ENCODE results near the gene TULP3. TPM values are rescaled to one million over a fixed set of nuclear protein-coding genes. Genes with fewer than 3 reads are reported as not detected.

TULP3 gene
- total and polyA plus RNA-seq, 2 of the 8 experiments (the other 6 are each of a cell fraction or from before 2014, with no cell fraction given) = 18.4 to 21.2 TPM

DNA sequence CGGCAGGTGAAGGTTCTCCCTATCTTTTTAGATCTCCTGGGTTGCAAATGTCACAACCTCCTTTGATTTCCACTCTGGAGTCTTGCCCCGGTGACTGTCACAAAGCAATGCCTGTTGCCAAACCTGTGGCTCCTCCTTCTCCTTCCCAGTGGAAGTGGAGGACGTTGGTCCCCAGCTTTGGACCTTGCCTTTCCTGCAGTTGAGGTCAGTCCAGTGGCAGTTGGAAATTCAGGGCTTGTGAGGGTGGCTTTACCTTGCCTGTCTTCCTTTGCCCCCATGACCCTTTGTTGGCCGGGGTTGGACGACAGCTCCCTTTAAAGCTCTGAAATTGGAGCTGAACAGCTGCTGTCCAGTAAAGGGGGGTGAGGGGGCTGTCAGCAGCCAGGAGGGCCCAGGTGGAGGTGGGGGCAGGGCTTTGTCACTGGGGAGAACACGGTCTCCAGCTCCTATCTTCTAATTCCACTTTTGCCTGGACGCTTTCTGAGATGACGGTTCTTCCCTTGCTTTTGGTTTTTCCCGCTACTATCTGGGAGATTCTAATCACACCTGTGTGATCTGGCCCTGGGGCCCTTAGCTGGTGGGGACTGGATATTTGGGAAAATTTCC is 72.6 kb downstream of the TULP3 start (continued):
- TF ChIP-seq, protein P1, sequence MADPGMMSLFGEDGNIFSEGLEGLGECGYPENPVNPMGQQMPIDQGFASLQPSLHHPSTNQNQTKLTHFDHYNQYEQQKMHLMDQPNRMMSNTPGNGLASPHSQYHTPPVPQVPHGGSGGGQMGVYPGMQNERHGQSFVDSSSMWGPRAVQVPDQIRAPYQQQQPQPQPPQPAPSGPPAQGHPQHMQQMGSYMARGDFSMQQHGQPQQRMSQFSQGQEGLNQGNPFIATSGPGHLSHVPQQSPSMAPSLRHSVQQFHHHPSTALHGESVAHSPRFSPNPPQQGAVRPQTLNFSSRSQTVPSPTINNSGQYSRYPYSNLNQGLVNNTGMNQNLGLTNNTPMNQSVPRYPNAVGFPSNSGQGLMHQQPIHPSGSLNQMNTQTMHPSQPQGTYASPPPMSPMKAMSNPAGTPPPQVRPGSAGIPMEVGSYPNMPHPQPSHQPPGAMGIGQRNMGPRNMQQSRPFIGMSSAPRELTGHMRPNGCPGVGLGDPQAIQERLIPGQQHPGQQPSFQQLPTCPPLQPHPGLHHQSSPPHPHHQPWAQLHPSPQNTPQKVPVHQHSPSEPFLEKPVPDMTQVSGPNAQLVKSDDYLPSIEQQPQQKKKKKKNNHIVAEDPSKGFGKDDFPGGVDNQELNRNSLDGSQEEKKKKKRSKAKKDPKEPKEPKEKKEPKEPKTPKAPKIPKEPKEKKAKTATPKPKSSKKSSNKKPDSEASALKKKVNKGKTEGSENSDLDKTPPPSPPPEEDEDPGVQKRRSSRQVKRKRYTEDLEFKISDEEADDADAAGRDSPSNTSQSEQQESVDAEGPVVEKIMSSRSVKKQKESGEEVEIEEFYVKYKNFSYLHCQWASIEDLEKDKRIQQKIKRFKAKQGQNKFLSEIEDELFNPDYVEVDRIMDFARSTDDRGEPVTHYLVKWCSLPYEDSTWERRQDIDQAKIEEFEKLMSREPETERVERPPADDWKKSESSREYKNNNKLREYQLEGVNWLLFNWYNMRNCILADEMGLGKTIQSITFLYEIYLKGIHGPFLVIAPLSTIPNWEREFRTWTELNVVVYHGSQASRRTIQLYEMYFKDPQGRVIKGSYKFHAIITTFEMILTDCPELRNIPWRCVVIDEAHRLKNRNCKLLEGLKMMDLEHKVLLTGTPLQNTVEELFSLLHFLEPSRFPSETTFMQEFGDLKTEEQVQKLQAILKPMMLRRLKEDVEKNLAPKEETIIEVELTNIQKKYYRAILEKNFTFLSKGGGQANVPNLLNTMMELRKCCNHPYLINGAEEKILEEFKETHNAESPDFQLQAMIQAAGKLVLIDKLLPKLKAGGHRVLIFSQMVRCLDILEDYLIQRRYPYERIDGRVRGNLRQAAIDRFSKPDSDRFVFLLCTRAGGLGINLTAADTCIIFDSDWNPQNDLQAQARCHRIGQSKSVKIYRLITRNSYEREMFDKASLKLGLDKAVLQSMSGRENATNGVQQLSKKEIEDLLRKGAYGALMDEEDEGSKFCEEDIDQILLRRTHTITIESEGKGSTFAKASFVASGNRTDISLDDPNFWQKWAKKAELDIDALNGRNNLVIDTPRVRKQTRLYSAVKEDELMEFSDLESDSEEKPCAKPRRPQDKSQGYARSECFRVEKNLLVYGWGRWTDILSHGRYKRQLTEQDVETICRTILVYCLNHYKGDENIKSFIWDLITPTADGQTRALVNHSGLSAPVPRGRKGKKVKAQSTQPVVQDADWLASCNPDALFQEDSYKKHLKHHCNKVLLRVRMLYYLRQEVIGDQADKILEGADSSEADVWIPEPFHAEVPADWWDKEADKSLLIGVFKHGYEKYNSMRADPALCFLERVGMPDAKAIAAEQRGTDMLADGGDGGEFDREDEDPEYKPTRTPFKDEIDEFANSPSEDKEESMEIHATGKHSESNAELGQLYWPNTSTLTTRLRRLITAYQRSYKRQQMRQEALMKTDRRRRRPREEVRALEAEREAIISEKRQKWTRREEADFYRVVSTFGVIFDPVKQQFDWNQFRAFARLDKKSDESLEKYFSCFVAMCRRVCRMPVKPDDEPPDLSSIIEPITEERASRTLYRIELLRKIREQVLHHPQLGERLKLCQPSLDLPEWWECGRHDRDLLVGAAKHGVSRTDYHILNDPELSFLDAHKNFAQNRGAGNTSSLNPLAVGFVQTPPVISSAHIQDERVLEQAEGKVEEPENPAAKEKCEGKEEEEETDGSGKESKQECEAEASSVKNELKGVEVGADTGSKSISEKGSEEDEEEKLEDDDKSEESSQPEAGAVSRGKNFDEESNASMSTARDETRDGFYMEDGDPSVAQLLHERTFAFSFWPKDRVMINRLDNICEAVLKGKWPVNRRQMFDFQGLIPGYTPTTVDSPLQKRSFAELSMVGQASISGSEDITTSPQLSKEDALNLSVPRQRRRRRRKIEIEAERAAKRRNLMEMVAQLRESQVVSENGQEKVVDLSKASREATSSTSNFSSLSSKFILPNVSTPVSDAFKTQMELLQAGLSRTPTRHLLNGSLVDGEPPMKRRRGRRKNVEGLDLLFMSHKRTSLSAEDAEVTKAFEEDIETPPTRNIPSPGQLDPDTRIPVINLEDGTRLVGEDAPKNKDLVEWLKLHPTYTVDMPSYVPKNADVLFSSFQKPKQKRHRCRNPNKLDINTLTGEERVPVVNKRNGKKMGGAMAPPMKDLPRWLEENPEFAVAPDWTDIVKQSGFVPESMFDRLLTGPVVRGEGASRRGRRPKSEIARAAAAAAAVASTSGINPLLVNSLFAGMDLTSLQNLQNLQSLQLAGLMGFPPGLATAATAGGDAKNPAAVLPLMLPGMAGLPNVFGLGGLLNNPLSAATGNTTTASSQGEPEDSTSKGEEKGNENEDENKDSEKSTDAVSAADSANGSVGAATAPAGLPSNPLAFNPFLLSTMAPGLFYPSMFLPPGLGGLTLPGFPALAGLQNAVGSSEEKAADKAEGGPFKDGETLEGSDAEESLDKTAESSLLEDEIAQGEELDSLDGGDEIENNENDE (IDR thresholded peaks at IDR 0.05; ENCODE audit: insufficient replicate concordance, low read length) = no peak
- no peak for TF ChIP-seq CBX8 (IDR thresholded peaks at IDR 0.05; ENCODE audit: borderline replicate concordance, low read depth, low read length)
- no peak for TF ChIP-seq RBBP5 (IDR thresholded peaks at IDR 0.05; ENCODE audit: borderline replicate concordance, low read depth, low read length)
- no peak for TF ChIP-seq SUZ12 (IDR thresholded peaks at IDR 0.05; ENCODE audit: low read length)
- no peak for TF ChIP-seq ZNF274 (IDR thresholded peaks at IDR 0.05; ENCODE audit: borderline replicate concordance, extremely low read depth, low read length)
- TF ChIP-seq TBP (IDR thresholded peaks at IDR 0.05; ENCODE audit: low read depth, low read length) = no peak
- no peak for TF ChIP-seq JUN (IDR thresholded peaks at IDR 0.05; ENCODE audit: low read depth, low read length)
- TF ChIP-seq, protein P2, sequence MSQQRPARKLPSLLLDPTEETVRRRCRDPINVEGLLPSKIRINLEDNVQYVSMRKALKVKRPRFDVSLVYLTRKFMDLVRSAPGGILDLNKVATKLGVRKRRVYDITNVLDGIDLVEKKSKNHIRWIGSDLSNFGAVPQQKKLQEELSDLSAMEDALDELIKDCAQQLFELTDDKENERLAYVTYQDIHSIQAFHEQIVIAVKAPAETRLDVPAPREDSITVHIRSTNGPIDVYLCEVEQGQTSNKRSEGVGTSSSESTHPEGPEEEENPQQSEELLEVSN (IDR thresholded peaks at IDR 0.05) = no peak
- TF ChIP-seq SP4 (IDR thresholded peaks at IDR 0.05; ENCODE audit: low read length) = no peak
- no peak for TF ChIP-seq CBX5 (IDR thresholded peaks at IDR 0.05; ENCODE audit: low read depth, low read length)
